ENCODE measurements around the gene CDK8.
"Not testable (repeated sequence)": the region's sequence is repeated elsewhere in the genome, so short reads cannot be mapped to it uniquely, and the experiment has no call there.

Gene CDK8

DNA sequence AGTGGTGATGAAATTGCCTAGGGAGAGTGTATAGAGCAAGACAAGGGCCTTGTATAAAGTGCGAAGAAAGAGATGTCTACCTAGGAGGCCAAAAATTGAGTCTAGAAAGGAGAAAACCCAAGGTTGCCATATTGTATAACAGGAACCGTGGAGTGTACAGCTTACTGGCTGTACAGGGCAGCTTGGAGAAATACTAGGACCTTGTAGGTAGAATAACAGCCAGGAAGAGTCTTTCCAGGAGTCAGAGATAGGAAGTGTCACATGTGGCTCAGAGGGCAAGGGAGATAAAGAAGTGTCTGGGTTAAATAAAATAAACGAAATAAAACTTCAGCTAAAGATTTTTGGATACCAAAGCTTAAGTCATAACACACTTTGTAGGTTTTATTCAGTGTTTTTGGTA is 12.4 kb downstream of the CDK8 start:
- no peak overlapping the region for H3K4me3 ChIP-seq (ENCODE audit: low read depth, low read length)
- DNase-seq (ENCODE audit: low read depth) = no peak
- TF ChIP-seq, protein P1, sequence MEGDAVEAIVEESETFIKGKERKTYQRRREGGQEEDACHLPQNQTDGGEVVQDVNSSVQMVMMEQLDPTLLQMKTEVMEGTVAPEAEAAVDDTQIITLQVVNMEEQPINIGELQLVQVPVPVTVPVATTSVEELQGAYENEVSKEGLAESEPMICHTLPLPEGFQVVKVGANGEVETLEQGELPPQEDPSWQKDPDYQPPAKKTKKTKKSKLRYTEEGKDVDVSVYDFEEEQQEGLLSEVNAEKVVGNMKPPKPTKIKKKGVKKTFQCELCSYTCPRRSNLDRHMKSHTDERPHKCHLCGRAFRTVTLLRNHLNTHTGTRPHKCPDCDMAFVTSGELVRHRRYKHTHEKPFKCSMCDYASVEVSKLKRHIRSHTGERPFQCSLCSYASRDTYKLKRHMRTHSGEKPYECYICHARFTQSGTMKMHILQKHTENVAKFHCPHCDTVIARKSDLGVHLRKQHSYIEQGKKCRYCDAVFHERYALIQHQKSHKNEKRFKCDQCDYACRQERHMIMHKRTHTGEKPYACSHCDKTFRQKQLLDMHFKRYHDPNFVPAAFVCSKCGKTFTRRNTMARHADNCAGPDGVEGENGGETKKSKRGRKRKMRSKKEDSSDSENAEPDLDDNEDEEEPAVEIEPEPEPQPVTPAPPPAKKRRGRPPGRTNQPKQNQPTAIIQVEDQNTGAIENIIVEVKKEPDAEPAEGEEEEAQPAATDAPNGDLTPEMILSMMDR (IDR thresholded peaks at IDR 0.05; ENCODE audit: low read depth, low read length, missing control alignments) = no peak

DNA sequence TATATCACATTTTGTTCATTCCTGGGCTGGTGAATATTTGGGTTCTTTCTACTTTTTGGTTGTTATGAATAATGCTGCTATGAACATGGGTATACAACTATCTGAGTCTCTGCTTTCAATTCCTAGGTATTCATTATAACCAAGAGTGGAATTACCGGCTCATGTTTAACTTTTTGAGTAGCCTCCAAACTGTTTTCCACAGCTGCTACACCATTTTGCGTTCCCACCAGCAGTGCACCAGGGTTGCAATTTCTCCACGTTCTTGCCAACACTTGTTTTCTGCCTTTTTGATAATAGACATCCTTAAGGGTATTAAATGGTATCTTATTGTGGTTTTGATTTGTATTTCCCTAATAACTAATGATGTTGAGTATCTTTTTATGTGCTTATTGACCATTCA is 16.8 kb downstream of the CDK8 start:
- DNase-seq (ENCODE audit: low read depth) = no peak
- H3K4me3 ChIP-seq (ENCODE audit: low read depth, low read length) = no peak overlapping the region
- TF ChIP-seq, protein P1 (IDR thresholded peaks at IDR 0.05; ENCODE audit: low read depth, low read length, missing control alignments) = no peak

DNA sequence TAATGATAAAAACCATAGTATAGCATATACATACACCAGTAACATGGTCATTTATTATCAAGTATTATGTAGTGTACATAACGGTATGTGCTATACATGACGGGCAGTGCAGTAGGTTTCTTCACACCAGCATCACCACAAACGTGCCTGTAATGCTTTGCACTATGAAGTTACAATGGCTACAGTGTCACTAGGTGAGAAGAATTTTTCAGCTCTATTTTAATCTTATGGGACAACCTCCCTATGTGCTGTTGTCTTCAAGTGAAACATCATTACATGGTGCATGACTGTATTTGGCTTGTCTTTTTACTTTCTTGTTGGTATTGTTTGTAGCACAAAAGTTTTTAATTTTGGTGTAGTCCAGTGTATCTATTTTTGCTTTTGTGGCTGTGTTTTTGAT is 18.7 kb downstream of the CDK8 start:
- TF ChIP-seq, protein P1 (IDR thresholded peaks at IDR 0.05; ENCODE audit: low read depth, low read length, missing control alignments) = no peak
- H3K4me3 ChIP-seq (ENCODE audit: low read depth, low read length) = no peak overlapping the region
- no peak for DNase-seq (ENCODE audit: low read depth)

DNA sequence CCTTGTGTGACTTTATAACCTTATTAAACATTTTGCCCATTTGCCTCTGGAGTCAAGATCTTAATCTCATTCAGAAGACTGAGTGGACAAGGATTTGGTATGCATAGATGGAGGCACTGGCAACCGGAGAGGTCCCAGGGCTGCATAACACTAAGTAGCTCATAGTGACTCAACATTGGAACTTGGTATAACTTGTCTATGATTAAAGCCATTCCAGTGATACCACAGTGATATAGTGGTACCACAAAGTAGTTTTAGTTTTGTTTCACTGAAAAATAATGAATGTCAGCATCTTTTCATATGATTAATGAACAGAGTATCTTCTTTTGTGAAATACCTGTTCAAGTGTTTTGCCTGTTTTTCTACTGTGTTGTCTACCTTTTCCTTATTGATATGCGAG is 26.4 kb downstream of the CDK8 start:
- no peak for DNase-seq (ENCODE audit: low read depth)
- H3K4me3 ChIP-seq (ENCODE audit: low read depth, low read length) = no peak overlapping the region
- TF ChIP-seq, protein P1 (IDR thresholded peaks at IDR 0.05; ENCODE audit: low read depth, low read length, missing control alignments) = no peak

DNA sequence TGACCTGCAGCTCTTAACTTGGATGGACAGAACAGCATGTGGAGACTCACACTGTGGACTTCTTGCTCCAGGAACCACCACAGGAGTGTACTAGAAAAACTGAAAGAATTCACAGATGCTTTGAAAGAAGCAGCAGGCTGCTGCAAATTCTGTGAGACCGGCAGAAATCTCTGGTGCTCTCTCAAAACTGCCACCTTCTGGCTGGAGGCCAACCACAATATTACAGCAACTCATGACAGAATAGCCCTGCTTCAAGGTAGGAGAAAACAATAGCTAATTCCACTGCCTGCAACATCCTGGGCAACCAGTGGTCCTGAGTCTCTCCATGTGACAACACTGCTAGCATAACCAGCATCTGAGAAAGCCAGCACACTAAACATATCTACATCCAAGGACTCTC is 26.9 kb downstream of the CDK8 start:
- TF ChIP-seq, protein P1 (IDR thresholded peaks at IDR 0.05; ENCODE audit: low read depth, low read length, missing control alignments) = no peak
- no peak overlapping the region for H3K4me3 ChIP-seq (ENCODE audit: low read depth, low read length)
- no peak for DNase-seq (ENCODE audit: low read depth)

DNA sequence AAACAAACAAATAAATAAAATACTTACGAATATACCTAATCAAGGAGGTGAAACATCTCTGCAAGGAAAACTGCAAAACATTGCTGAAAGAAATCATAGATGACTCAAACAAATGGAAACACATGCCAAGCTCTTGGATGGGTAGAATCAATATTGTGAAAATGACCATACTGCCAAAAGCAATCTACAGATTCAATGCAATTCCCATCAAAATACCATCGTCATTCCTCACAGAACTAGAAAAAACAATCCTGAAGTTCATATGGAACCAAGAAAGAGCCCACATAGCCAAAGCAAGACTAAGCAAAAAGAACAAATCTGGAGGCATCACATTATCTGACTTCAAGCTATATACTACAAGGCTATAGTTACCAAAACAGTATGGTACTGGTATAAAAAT is 32.0 kb downstream of the CDK8 start:
- not testable (repeated sequence) for H3K4me3 ChIP-seq (ENCODE audit: low read depth, low read length); DNase-seq (ENCODE audit: low read depth)

DNA sequence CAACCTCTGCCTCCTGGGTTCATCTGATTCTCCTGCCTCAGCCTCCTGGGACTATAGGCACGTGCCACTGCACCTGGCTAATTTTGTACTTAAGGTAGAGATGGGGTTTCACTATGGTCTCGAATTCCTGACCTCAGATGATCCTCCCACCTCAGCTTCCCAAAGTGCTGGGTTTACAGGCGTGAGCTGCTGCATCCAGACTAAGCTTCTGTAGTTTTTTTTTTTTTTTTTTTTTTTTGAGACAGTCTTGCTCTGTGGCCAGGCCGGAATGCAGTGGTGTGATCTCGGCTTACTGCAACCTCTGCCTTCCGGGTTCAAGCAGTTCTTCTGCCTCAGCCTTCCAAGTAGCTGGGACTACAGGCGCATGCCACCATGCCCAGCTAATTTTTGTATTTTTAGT is 34.9 kb downstream of the CDK8 start:
- not testable (repeated sequence) for H3K4me3 ChIP-seq (ENCODE audit: low read depth, low read length); DNase-seq (ENCODE audit: low read depth)

DNA sequence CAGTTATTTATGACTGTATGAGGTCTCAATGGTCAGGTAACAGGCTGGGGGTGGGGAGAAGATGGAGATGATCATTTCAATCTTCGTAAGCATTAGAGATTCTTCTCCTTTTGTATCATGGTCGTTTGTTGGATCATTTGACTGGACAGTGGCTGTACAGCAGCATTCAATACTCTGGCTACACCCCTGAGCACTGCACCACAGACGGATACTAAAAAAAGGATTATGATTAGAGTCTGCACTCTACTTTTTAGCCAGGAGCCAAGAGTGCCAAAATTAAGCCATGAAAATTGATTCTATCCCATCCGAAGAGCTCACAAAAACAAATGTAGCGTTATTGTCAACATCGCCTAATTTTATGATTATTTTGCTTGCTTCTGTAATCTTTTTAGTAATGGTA is 41.9 kb downstream of the CDK8 start:
- DNase-seq (ENCODE audit: low read depth) = no peak
- H3K4me3 ChIP-seq (ENCODE audit: low read depth, low read length) = no peak overlapping the region
- TF ChIP-seq, protein P1 (IDR thresholded peaks at IDR 0.05; ENCODE audit: low read depth, low read length, missing control alignments) = no peak
